AG10803 (cell line): ENCODE data around the gene C1S.
"Not testable (repeated sequence)": the region's sequence is repeated elsewhere in the genome, so short reads cannot be mapped to it uniquely, and the experiment has no call there.

ENCODE experiments used
- DNase-seq: peaks from one replicate; pipeline ENCODE4 v3.0.0; 2010; ENCODE audit warnings: low read depth
- H3K4me3 ChIP-seq: 2 replicates; pipeline ENCODE4 v1.5.1; 2011; ENCODE audit warnings: mild to moderate bottlenecking, low read length, control low read depth
- CTCF ChIP-seq: conservative IDR thresholded peaks from 2 replicates; pipeline ENCODE4 v1.5.1; 2011; ENCODE audit warnings: mild to moderate bottlenecking, low read length, control low read depth, inconsistent platforms

Gene C1S

GRCh38 chr12:7060353-7060954, at the start of gene C1S:
C1S (plus strand) TSS chr12:7060718; CDS start chr12:7061913, 1,195 bp downstream.
- TF ChIP-seq CTCF = peak; percentile 96
- DNase-seq = peak; percentile 99
- peak within 1 kb of the TSS; percentile 80 for H3K4me3 ChIP-seq

- not testable (repeated sequence) for H3K4me3 ChIP-seq, DNase-seq
Observed at GRCh38 chr12:7011398-7011797, 49.1 kb upstream of the C1S start.

- H3K4me3 ChIP-seq = no peak overlapping the region
- no peak for TF ChIP-seq CTCF
- DNase-seq = no peak
Observed at GRCh38 chr12:7012024-7012607, 48.4 kb upstream of the C1S start.

GRCh38 chr12:7013101-7013500, 47.4 kb upstream of the C1S start:
- no peak overlapping the region for H3K4me3 ChIP-seq
- no peak for DNase-seq
- TF ChIP-seq CTCF = no peak

GRCh38 chr12:7015555-7016370, 44.8 kb upstream of the C1S start:
- no peak for TF ChIP-seq CTCF
- DNase-seq = no peak
- H3K4me3 ChIP-seq = no peak overlapping the region

GRCh38 chr12:7016958-7017571, 43.5 kb upstream of the C1S start:
- peak overlapping the region; percentile 70; the same call in 1 of the 2 replicates for H3K4me3 ChIP-seq
- DNase-seq = no peak

More at GRCh38 chr12:7016958-7017571, 43.5 kb upstream of the C1S start:
- TF ChIP-seq CTCF = no peak
